GM13976 (cell line): ENCODE measurements around the gene SRRM2.

Experiments used
- DNase-seq: peaks from one replicate; pipeline ENCODE4 v3.0.0; 2012; ENCODE audit warnings: low spot score
- in situ Hi-C: fragments of 300-500 bp; cut with MboI; formaldehyde crosslinking; loops from one replicate; pipeline ENCODE4 v1.12.0; 2022; ENCODE audit warnings: low sequenced_read_pairs, mixed read lengths, inconsistent platforms; ENCODE audit not compliant: unreplicated experiment
- TF ChIP-seq, protein P1 (sequence below): IDR thresholded peaks from 2 replicates; pipeline ENCODE4 v1.5.1; 2012; ENCODE audit warnings: borderline replicate concordance, mild to moderate bottlenecking; ENCODE audit not compliant: insufficient read depth; ENCODE audit errors: extremely low read depth, missing control alignments, control extremely low read depth

Gene SRRM2

DNA sequence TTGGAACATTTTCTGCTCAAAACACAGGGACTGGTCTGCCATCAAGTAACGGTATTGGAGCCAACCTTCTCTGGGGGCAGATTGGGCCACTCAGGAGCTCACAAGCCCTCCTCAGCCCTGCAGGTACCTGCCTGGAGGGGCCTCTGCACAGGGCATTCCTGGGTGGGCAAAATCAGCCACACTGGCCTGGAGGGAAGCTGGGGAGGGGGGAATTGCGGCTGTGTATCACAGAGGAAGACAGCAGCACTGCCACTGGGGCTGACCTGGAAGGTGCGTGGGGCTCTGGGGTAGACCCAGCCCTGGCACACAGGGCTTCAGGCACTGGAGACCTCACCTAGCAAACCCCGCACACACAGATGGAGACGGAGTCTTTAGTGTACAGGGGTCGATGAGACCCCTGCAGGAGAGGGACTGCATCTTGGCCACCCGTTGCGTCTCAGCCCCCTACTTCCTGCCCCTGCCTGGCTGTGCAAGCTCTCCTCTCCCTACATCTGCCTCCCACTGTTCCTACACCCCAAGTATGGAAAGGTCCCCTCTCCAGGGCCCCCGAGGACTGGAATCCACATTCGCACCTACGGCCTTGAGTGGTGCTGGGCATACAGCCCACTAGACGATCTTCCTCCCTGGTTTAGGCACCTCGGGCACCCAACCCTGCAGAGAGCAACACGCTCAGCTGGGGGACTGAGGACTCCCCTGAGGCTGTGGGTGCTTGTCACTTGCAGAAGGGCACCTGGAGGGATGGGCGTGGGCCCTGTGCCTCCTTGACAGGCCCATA lies 7.1 kb upstream of the SRRM2 start:
- TF ChIP-seq, protein P1, sequence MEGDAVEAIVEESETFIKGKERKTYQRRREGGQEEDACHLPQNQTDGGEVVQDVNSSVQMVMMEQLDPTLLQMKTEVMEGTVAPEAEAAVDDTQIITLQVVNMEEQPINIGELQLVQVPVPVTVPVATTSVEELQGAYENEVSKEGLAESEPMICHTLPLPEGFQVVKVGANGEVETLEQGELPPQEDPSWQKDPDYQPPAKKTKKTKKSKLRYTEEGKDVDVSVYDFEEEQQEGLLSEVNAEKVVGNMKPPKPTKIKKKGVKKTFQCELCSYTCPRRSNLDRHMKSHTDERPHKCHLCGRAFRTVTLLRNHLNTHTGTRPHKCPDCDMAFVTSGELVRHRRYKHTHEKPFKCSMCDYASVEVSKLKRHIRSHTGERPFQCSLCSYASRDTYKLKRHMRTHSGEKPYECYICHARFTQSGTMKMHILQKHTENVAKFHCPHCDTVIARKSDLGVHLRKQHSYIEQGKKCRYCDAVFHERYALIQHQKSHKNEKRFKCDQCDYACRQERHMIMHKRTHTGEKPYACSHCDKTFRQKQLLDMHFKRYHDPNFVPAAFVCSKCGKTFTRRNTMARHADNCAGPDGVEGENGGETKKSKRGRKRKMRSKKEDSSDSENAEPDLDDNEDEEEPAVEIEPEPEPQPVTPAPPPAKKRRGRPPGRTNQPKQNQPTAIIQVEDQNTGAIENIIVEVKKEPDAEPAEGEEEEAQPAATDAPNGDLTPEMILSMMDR, result no peak
- no peak for DNase-seq
- in situ Hi-C loops, result no loop called here

DNA sequence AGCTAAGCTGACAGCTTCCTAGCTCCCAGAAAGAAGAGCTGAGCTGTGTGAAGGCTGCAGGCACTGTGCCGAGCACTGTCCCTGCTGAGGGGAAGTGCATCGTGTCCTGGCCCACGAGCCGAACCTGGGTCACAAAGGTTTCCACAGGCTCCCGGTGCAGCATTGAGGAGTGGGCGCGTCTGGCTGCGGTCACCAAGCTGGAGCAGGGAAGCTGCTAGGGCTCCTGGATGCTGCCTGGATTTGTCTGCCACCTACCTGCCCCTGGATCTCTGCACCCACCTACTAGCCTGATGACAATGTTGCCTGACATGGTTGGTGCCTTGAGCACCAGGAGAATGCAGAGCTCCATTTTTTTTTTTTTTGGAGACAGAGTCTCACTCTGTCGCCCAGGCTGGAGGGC lies 6.5 kb upstream of the SRRM2 start:
- TF ChIP-seq, protein P1, result no peak
- no peak for DNase-seq
- in situ Hi-C loops, result no loop called here

GRCh38 chr16:2748757-2749455 lies 3.5 kb upstream of the SRRM2 start:
- DNase-seq, result no peak
- in situ Hi-C loops, result no loop called here
- TF ChIP-seq, protein P1, result no peak

- in situ Hi-C loops, result no loop called here
- TF ChIP-seq, protein P1, result no peak
- DNase-seq, result no peak
Measured at GRCh38 chr16:2749476-2749875, 3.0 kb upstream of the SRRM2 start.

- no peak for DNase-seq
- in situ Hi-C loops, result no loop called here
- TF ChIP-seq, protein P1, result no peak
Measured at GRCh38 chr16:2749936-2750335, 2.5 kb upstream of the SRRM2 start.

- TF ChIP-seq, protein P1, result no peak
- in situ Hi-C loops, result no loop called here
- peak; percentile 87 for DNase-seq
Measured at GRCh38 chr16:2751577-2752034, 832 bp upstream of the SRRM2 start.
